Lower leg skin (tissue), 4 donors: ENCODE results near the gene STAM2. TPM values are rescaled to one million over a fixed set of nuclear protein-coding genes. Genes with fewer than 3 reads are reported as not detected.
"Not testable (repeated sequence)": the region's sequence is repeated elsewhere in the genome, so short reads cannot be mapped to it uniquely, and the experiment has no call there.

Source experiments
- DNase-seq, 2 donors: peaks; one replicate each; pipeline ENCODE4 v3.0.0-alpha.2; 2019; ENCODE audit warnings: low spot score in 2 of 2
- H3K4me3 ChIP-seq: fragments of 200-600 bp; sonication (generic); 2 replicates; pipeline ENCODE4 v1.5.1; 2017; ENCODE audit warnings: mild to moderate bottlenecking, low read depth; ENCODE audit not compliant: poor library complexity, severe bottlenecking
- CTCF ChIP-seq, 3 donors: fragments of 450-650 bp; IDR thresholded peaks; one replicate each; pipeline ENCODE4 v1.5.1; 2016; ENCODE audit warnings: antibody characterized with exemption in 3 of 3, mild to moderate bottlenecking in 3 of 3, moderate library complexity in 2 of 3
- POLR2A ChIP-seq, 2 donors: fragments of 450-650 bp; IDR thresholded peaks; one replicate each; pipeline ENCODE4 v1.6.1; 2016 to 2017; ENCODE audit warnings: antibody characterized with exemption in 2 of 2, mild to moderate bottlenecking in 1 of 2, moderate library complexity in 1 of 2
- WGBS, 2 donors: methylation state at CpG; one replicate each; pipeline ENCODE4 v1.1.5; 2018; 5-methylcytosine and 5-hydroxymethylcytosine counted together
- intact Hi-C: fragments of 100-400 bp; cut with DNase I; formaldehyde crosslinking; loops from one replicate; pipeline ENCODE4 v1.15.0; 2023; ENCODE audit warnings: low total_unique reads
- total RNA-seq, 4 donors: library from RNA; depleted of rRNA; stranded (reverse); fragments of >200 nt; gene quantifications; one replicate each; pipeline ENCODE4 v1.1.0, GENCODE V29; 2016

STAM2 gene
- total RNA-seq, 4 donors from 2014 or later, result 13.2 to 29.8 (median 24.4) TPM

GRCh38 chr2:152175012-152175367 is 573 bp downstream of the STAM2 start:
- H3K4me3 ChIP-seq, result peak overlapping the region; percentile 81
- no peak for TF ChIP-seq POLR2A (IDR thresholded peaks at IDR 0.05)
- no peak for DNase-seq
- intact Hi-C loops, result no loop called here
- WGBS, 2 donors, result 1% methylated on average over 10 of the region's 10 CpGs

GRCh38 chr2:152174574-152174973 is 989 bp downstream of the STAM2 start:
- 14 to 19% methylated on average over 7 of the region's 7 CpGs for WGBS, 2 donors

GRCh38 chr2:152173831-152174230 is 1.7 kb downstream of the STAM2 start:
- intact Hi-C loops, result no loop called here
- TF ChIP-seq CTCF (IDR thresholded peaks at IDR 0.05), result no peak
- no peak for TF ChIP-seq POLR2A (IDR thresholded peaks at IDR 0.05)
- DNase-seq, result no peak
- WGBS, 2 donors, result 55 to 57% methylated on average over 2 of the region's 2 CpGs
- H3K4me3 ChIP-seq, result no peak overlapping the region

More at GRCh38 chr2:152174574-152174973, 989 bp downstream of the STAM2 start:
- peak overlapping the region; percentile 81 for H3K4me3 ChIP-seq
- intact Hi-C loops, result no loop called here
- TF ChIP-seq POLR2A (IDR thresholded peaks at IDR 0.05), result no peak
- no peak for TF ChIP-seq CTCF (IDR thresholded peaks at IDR 0.05)
- no peak for DNase-seq

- intact Hi-C loops, DNase-seq, H3K4me3 ChIP-seq: not testable (repeated sequence)
- WGBS, 2 donors, result 93 to 95% methylated on average over 5 of the region's 5 CpGs
Measured at GRCh38 chr2:152172201-152172785, 3.3 kb downstream of the STAM2 start.

DNA sequence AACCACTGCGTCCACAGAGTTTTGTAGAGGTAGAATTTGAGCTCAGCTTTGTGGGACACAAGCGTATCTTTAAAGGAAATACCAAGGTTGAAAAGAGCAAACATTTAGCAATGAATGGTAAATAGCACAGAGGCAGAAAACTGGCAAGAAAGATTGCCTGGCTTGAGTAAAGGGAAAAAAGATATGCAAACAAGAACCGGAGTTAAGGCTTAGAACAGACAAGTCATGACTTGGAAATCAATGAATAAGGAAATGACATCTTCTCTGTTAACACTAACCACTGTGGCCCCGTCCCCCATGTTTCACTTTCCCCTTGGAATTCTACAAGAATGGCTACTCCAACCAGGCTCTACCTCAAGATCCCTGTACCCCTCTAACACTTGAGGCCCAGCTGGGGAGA is 3.8 kb downstream of the STAM2 start:
- no peak for DNase-seq
- no peak for TF ChIP-seq POLR2A (IDR thresholded peaks at IDR 0.05)
- TF ChIP-seq CTCF (IDR thresholded peaks at IDR 0.05), result no peak
- 27 to 35% methylated on average over 4 of the region's 4 CpGs for WGBS, 2 donors
- H3K4me3 ChIP-seq, result no peak overlapping the region
- intact Hi-C loops, result no loop called here

DNA sequence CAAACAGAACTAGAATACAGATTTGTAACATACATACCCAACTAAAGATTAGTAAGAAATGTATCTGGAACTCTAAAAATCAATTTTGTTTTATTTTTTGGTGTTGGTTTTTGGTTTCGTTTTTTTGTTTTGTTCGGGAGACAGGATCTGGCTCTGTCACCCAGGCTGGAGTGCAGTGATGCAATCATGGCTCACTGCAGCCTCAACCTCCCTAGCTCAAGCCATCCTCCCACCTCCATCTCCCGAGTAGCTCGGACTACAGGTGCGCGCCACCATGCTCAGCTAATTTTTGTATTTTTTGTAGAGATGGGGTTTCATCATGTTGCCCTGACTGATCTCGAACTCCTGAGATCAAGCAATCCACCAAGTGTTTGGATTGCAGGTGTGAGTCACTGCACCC is 6.4 kb downstream of the STAM2 start:
- intact Hi-C loops, H3K4me3 ChIP-seq, DNase-seq: not testable (repeated sequence)
- WGBS, 2 donors, result 82 to 84% methylated on average over 7 of the region's 7 CpGs

GRCh38 chr2:152167470-152167869 is 8.1 kb downstream of the STAM2 start:
- DNase-seq, H3K4me3 ChIP-seq, intact Hi-C loops: not testable (repeated sequence)
- WGBS, 2 donors, result 91 to 97% methylated on average over 1 of the region's 1 CpG

DNA sequence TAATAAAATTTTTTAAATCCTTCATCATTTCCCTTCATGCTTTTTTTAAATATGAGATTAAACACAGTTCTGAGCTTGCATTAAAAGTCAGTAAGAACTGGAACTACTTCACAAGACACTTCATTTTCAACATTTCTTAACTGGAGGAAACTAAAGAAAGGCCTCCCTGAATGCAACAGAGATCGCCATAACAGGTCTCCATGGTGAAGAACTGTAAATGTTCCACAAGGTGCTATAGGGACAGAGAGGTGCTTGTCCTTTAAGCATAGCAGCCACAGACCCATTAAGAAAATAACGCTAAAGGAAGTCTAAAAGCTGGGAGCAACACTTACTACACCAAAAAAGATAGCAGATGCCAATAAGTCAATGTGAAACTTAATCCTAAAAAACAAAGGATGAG is 8.5 kb downstream of the STAM2 start:
- intact Hi-C loops, result no loop called here
- no peak for TF ChIP-seq POLR2A (IDR thresholded peaks at IDR 0.05)
- no peak overlapping the region for H3K4me3 ChIP-seq
- DNase-seq, result no peak
- WGBS, 2 donors, result 39 to 49% methylated on average over 2 of the region's 2 CpGs
